NCI-H526 (cell line): ENCODE results near the gene FNDC11.
"Not testable (repeated sequence)": the region's sequence is repeated elsewhere in the genome, so short reads cannot be mapped to it uniquely, and the experiment has no call there.

Source experiments
- DNase-seq, 2 experiments: peaks; one replicate each; lab custom pipeline; 2025; lab: John Stamatoyannopoulos, UW

The FNDC11 gene

GRCh38 chr20:63566395-63567135, 12.6 kb downstream of the FNDC11 start:
- DNase-seq, result no peak

- peak in 1 of 2 experiments; percentile 78 for DNase-seq
Observed at GRCh38 chr20:63567136-63567385, 13.1 kb downstream of the FNDC11 start.

GRCh38 chr20:63567386-63568169, 13.6 kb downstream of the FNDC11 start:
- no peak for DNase-seq

- DNase-seq, result no peak
Observed at GRCh38 chr20:63568170-63568981, 14.4 kb downstream of the FNDC11 start.

GRCh38 chr20:63568986-63569949, 15.3 kb downstream of the FNDC11 start:
- peak in 1 of 2 experiments; percentile 32 for DNase-seq

- DNase-seq, result no peak
Observed at GRCh38 chr20:63570281-63571086, 16.5 kb downstream of the FNDC11 start.

GRCh38 chr20:63571087-63571478, 17.1 kb downstream of the FNDC11 start:
- not testable (repeated sequence) for DNase-seq

GRCh38 chr20:63572071-63572787, 18.3 kb downstream of the FNDC11 start:
- peak in 1 of 2 experiments; percentile 46 for DNase-seq

GRCh38 chr20:63572788-63573646, 19.1 kb downstream of the FNDC11 start:
- DNase-seq, result peak in 1 of 2 experiments; percentile 54

- no peak for DNase-seq
Observed at GRCh38 chr20:63573647-63574131, 19.7 kb downstream of the FNDC11 start.

- peak in 1 of 2 experiments; percentile 80 for DNase-seq
Observed at GRCh38 chr20:63574156-63574828, 20.3 kb downstream of the FNDC11 start, which contains the start of gene HELZ2. HELZ2 (minus strand) TSS chr20:63574239; CDS start chr20:63572385, 1,854 bp downstream.

GRCh38 chr20:63574829-63575743, 21.1 kb downstream of the FNDC11 start:
- DNase-seq, result no peak

GRCh38 chr20:63576311-63576710, 22.4 kb downstream of the FNDC11 start:
- no peak for DNase-seq

- DNase-seq, result no peak
Observed at GRCh38 chr20:63577317-63577894, 23.4 kb downstream of the FNDC11 start.

GRCh38 chr20:63578224-63579016, 24.5 kb downstream of the FNDC11 start:
- DNase-seq, result peak in 1 of 2 experiments; percentile 34
